ENCODE data around the gene AIMP2.
"Not testable (repeated sequence)": the region's sequence is repeated elsewhere in the genome, so short reads cannot be mapped to it uniquely, and the experiment has no call there.

AIMP2 gene

DNA sequence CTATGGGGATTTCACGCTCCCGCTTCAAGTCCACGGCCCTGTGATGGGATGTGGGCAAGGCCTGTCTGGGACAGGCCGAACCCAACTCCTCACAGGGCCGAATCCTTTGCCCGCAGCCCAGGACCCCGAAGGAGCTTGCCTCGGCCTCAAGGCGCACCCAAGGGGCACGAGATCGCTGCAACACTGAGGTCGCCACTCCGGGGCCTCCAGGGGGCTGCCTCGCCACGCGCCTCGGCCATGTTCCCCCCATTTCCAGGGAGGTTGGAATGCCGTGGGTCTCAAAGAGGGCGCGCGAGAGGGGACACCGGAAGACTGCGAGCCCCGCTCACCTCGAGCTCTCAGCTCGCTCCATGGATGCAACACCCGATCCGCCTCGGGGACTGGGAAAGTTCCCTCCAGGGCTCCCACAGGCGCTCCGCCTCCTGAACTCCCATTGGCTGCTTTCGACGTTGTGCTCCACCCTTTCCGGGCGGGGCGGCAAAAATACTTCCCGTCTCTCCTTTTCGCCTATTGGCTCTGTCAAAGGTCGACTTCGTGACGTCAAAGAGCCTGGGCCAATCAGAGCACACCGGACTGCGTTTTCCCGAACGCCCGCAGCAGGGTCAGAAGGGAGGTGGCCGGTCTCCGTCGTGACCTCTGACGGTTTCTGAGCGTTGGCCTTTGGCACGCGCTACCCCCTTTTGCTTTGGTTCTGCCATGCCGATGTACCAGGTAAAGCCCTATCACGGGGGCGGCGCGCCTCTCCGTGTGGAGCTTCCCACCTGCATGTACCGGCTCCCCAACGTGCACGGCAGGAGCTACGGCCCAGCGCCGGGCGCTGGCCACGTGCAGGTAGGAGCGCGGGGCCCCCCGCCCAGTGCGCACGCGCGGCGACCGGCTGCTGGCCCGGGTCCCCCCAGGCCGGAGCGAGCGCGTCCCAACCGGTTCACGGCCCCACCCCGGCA lies at the start of gene AIMP2, which contains the start of gene PMS2:
AIMP2 (plus strand) TSS at position 605 of the 944 bp plus-strand sequence; CDS start at position 697, 92 bp downstream.
PMS2 (minus strand) TSS at position 382 of the 944 bp plus-strand sequence; CDS start at position 352, 30 bp downstream.
- DNase-seq: peak; percentile 97

DNA sequence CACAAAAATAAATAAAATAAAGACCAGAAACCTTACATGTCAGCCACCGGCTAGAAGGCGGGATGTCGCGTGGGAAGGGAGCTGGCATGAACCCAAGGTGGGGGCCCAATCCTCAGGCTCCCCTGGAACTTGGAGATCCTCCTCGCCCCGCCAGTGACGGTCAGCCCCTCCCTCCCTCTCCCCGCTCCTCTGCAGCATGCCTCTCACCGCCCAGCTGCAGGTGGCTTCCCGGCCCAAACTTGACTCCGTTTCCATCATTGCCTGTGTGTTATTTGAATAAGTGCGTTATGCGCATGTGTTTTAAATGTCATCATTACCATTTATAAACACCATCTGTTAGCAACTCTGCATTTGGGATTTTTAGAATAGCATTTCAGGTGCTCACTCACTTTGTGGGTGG lies 45.9 kb upstream of the AIMP2 start:
- DNase-seq: not testable (repeated sequence)

GRCh38 chr7:5963810-5964209 lies 45.3 kb upstream of the AIMP2 start:
- DNase-seq: not testable (repeated sequence)

- not testable (repeated sequence) for DNase-seq
Measured at GRCh38 chr7:5970347-5970911, 38.6 kb upstream of the AIMP2 start, which contains the start of gene RSPH10B. RSPH10B (minus strand) TSS chr7:5970689; CDS start chr7:5967116, 3,573 bp downstream.

DNA sequence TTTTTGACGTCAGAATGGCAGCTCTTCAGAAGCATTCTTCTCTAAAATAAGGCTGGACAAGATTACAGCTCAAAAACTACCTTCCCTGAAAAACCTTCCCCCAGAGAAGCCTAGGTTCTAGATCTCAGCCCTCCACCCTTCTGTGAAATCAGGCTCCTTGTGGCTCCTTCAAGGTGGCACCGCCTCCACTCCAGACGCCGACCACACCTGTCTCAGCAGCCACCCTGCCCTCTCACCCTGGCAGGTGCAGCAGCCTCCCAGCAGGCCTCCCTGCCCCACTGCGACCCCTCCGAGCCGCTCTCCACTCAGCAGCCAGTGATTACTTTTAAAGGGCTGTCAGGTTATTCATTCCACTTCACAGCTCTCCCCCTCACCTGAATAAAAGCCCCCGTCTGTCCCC lies 35.5 kb upstream of the AIMP2 start:
- not testable (repeated sequence) for DNase-seq

- not testable (repeated sequence) for DNase-seq
Measured at GRCh38 chr7:5979680-5980314, 29.3 kb upstream of the AIMP2 start.

DNA sequence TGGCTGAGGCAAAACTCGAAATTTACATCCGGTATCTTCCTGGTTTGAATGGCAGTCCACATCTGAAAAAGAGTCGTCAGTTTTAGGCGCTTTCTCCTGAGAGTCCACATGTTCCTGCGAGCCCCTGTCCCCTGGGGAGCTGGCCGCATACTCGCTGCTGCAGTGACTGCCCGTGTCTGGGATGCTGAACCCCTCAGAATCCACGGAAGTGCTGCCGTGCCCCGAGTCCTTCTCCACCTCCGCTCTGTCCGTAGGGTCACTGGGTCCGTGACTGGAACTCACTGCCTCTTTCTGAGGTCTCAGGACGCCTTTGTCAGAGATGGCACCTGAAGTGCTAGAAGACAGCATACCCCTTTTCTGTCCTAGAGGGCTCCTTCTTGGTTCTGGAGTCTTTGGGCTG lies 22.0 kb upstream of the AIMP2 start:
- not testable (repeated sequence) for DNase-seq

GRCh38 chr7:5997210-5997808 lies 11.8 kb upstream of the AIMP2 start:
- peak; percentile 63 for DNase-seq

DNA sequence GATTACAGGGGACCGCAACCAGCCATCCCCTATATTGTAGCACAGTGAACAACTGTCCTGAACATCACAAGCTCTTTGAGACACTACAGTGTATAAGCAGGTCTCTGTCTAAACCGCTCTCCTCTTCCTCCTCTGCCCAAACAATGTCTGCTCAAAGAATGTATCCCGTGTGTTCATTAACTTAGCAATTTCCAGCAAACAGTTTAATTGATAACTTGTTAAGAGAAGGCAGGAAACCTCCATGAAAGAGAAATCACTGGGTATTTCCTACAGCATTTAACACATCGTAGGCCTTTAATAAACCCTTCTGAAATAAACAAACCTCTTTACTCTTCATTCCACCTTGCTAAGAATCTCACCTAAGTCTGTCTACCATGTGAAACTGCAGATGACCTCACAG lies 1.7 kb upstream of the AIMP2 start:
- no peak for DNase-seq

DNA sequence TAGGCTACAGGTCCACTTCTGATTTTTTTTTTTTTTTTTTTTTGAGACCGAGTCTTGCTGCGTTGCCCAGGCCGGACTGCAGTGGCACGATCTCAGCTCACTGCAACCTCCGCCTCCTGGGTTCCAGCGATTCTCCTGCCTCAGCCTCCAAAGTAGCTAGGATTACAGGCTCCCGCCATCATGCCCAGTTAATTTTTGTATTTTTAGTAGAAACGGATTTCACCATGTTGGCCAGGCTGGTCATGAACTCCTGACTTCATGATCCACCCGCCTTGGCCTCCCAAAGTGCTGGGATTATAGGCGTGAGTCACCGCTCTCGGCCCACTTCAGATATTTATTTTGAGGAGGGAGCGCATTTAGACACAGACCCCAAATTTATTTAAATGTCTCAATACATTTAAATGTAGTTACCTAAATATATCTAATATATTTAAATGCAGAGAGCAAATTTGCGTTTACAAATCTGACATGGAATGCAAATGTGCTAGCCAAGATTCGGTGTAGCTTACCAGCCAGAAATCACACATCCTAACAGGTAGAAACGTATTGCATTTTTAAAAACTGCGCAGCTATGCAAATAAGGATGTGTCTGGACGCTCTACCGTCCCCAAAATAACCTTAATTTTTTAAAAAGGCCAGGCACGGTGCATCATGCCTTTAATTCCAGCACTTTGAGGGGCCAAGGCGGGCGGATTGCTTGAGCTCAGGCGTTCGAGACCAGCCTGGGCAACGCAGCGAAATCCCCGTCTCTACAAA lies 1.1 kb upstream of the AIMP2 start:
- DNase-seq: not testable (repeated sequence)

GRCh38 chr7:6010370-6010769 lies 1.3 kb downstream of the AIMP2 start:
- DNase-seq: not testable (repeated sequence)

DNA sequence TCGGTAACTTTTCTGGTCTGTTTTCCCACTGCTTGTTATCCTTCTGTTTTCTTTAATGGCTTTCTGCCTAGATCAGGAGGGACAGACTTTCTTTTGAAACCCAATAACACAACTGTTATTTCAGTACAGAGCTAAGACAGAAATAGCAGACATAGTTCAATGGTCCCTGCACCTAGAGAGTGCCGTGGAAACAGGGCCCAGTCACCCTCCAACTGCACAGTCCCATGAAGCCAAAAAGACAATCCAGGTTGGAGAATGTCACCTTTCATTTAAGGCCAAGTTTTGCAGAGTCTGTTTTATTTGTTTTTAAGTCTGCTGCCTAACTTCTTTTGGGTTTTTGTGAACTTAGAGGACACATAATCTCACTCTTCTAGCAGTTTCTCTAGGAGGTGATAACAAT lies 2.5 kb downstream of the AIMP2 start:
- DNase-seq: no peak

DNA sequence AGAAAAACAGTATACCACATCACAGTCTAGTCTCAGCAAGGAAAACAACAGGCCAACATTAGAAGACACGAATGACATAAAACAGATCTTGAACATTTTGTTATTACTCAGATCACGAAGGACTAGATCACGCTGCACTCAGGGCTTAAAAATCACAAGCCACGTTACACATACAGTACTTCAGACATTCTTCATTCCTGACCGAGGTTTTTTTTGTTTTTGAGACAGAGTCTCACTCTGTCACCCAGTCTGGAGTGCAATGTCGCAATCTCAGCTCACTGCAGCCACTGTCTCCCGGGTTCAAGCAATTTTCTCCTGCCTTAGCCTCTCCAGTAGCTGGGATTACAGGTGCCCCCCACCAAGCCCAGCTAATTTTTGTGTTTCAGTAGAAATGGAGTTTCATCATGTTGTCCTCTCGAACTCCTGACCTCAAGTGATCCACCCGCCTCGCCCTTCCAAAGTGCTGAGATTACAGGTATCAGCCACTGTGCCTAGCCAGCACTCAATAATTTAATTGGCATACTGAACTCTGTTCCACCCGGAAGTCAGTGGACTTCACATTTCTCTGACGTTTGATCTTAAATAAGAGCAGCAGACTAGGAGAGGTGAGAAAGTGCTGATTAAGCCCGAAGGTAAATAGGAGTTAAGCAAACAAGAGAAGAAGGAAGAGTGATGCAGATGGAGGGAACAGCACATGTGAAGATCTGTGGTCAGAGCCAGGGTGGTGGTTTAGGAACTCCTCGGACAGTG lies 3.5 kb downstream of the AIMP2 start:
- DNase-seq: no peak

GRCh38 chr7:6015917-6016652 lies 7.0 kb downstream of the AIMP2 start:
- no peak for DNase-seq

- no peak for DNase-seq
Measured at GRCh38 chr7:6016653-6016966, 7.5 kb downstream of the AIMP2 start.

GRCh38 chr7:6020371-6021286 lies 11.6 kb downstream of the AIMP2 start:
- DNase-seq: no peak

DNA sequence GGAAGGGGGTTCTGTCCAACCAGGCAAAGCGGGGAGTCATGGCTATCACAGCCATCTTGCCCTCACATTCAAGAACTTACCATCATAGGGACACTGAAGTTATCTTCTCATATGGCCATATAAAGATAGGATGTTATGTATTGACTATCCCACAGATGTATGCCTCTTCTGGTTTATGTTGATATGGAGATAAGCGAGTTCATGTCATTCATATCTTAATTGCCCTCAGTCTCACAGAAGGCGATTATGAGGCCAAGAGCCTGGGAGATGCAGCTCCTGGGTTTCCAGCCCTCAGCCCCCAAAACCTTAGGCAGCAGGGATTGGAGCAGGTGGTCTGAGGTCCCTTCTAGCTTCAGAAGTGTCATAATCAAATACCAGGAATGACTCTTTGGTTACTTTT lies 13.6 kb downstream of the AIMP2 start:
- DNase-seq: no peak

DNA sequence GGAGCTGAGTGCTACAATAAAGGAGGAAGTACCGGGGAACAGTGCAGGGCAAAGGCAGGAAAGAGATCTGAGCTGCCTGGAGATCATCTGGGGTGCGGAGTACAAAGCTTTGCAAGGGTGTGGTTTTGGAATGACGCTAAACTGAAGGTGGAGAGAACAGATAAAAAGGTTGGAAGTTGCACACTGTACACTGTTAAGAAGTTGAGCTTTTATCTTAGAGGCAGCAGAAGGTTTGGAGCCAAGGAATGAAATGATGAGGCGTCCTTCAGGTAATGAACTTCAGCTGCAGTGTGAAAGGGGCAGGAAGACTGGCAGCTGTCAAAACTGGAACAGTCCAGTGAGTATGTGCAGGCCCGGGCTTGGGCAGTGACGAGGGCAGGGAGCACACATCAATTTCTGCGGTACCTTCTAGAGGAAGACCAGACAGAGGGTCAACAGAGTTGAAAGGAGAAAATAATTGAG lies 14.9 kb downstream of the AIMP2 start:
- no peak for DNase-seq

- DNase-seq: peak; percentile 18
Measured at GRCh38 chr7:6026011-6026819, 17.1 kb downstream of the AIMP2 start.

All from NCI-H1694 (cell line).